Neural cell (in vitro differentiated cells): ENCODE measurements around the gene FUBP3. TPM values are rescaled to one million over a fixed set of nuclear protein-coding genes. Genes with fewer than 3 reads are reported as not detected.
A peak's percentile ranks its signal among the peaks of the same experiment; 100 is the strongest.

Experiments
- H2AFZ ChIP-seq: fragments of 200-600, 300-800 bp; sonication (generic), shearing (Covaris generic); 2 replicates; pipeline ENCODE4 v1.6.0; 2014; ENCODE audit warnings: low read depth, mild to moderate bottlenecking, antibody characterized with exemption, low read length, moderate library complexity
- H3F3A ChIP-seq: fragments of 200-600 bp; shearing (Covaris generic); 2 replicates; pipeline ENCODE4 v1.6.1; 2016; ENCODE audit warnings: mild to moderate bottlenecking, moderate library complexity, mixed read lengths, antibody characterized with exemption, low read length; ENCODE audit not compliant: insufficient read depth, poor library complexity, severe bottlenecking
- H3K27ac ChIP-seq: fragments of 200-600, 300-800 bp; sonication (generic), shearing (Covaris generic); 2 replicates; pipeline ENCODE4 v1.5.1; 2014; ENCODE audit warnings: mild to moderate bottlenecking, low read length, moderate library complexity
- H3K27me3 ChIP-seq: fragments of 300-800, 200-600 bp; sonication (generic), shearing (Covaris generic); 2 replicates; pipeline ENCODE4 v1.6.0; 2014; ENCODE audit warnings: mild to moderate bottlenecking, low read depth, low read length, moderate library complexity; ENCODE audit not compliant: insufficient read depth
- H3K36me3 ChIP-seq: fragments of 300-800, 200-600 bp; sonication (generic), shearing (Covaris generic); 2 replicates; pipeline ENCODE4 v1.5.1; 2014; ENCODE audit warnings: mild to moderate bottlenecking, antibody characterized with exemption, low read length, moderate library complexity; ENCODE audit not compliant: insufficient read depth
- H3K4me2 ChIP-seq: fragments of 300-800, 200-600 bp; sonication (generic), shearing (Covaris generic); 2 replicates; pipeline ENCODE4 v1.6.0; 2014; ENCODE audit warnings: mild to moderate bottlenecking, low read length
- H3K4me3 ChIP-seq: fragments of 300-800, 200-600 bp; sonication (generic), shearing (Covaris generic); 2 replicates; pipeline ENCODE4 v1.5.1; 2014; ENCODE audit warnings: mild to moderate bottlenecking, low read length, moderate library complexity
- H3K79me2 ChIP-seq: fragments of 200-600 bp; shearing (Covaris generic); replicated peaks from 2 replicates; pipeline ENCODE4 v1.6.0; 2014; ENCODE audit warnings: mild to moderate bottlenecking, low read length, moderate library complexity; ENCODE audit not compliant: insufficient read depth
- H3K9ac ChIP-seq: fragments of 300-800, 200-600 bp; sonication (generic), shearing (Covaris generic); 2 replicates; pipeline ENCODE4 v1.6.1; 2016; ENCODE audit warnings: mild to moderate bottlenecking, low read length, mixed read lengths
- H3K9me2 ChIP-seq: fragments of 200-600 bp; shearing (Covaris generic); 2 replicates; pipeline ENCODE4 v1.6.1; 2016; ENCODE audit warnings: mild to moderate bottlenecking, low read length, mixed read lengths; ENCODE audit not compliant: insufficient read depth
- H3K9me3 ChIP-seq: fragments of 200-600, 300-800 bp; sonication (generic), shearing (Covaris generic); 2 replicates; pipeline ENCODE4 v1.6.1; 2016; ENCODE audit warnings: mild to moderate bottlenecking, mixed run types, low read length, moderate library complexity, mixed read lengths
- H4K20me1 ChIP-seq: fragments of 200-600 bp; shearing (Covaris generic); 2 replicates; pipeline ENCODE4 v1.6.1; 2016; ENCODE audit warnings: mild to moderate bottlenecking, mixed run types; ENCODE audit not compliant: insufficient read depth
- EP300 ChIP-seq: fragments of 450-650 bp; conservative IDR thresholded peaks from 2 replicates; pipeline ENCODE4 v1.6.1; 2014; ENCODE audit warnings: antibody characterized with exemption, mild to moderate bottlenecking, moderate library complexity; ENCODE audit not compliant: poor library complexity, severe bottlenecking
- EZH2 ChIP-seq: fragments of 200-600, 300-800 bp; shearing (Covaris generic), sonication (generic); IDR thresholded peaks from 2 replicates; pipeline ENCODE4 v1.6.1; 2014; ENCODE audit warnings: antibody characterized with exemption, low read length, borderline replicate concordance, mild to moderate bottlenecking; ENCODE audit not compliant: insufficient read depth, poor library complexity, severe bottlenecking
- MXI1 ChIP-seq: fragments of 450-650 bp; conservative IDR thresholded peaks from 2 replicates; pipeline ENCODE4 v1.6.1; 2014; ENCODE audit warnings: antibody characterized with exemption, mild to moderate bottlenecking; ENCODE audit not compliant: poor library complexity, severe bottlenecking
- POLR2AphosphoS5 ChIP-seq: IDR thresholded peaks from 2 replicates; pipeline ENCODE4 v1.6.1; 2012
- RAD21 ChIP-seq: fragments of 450-650 bp; conservative IDR thresholded peaks from 2 replicates; pipeline ENCODE4 v1.6.1; 2014; ENCODE audit warnings: antibody characterized with exemption, mild to moderate bottlenecking, moderate library complexity
- SMC3 ChIP-seq: fragments of 450-650 bp; conservative IDR thresholded peaks from 2 replicates; pipeline ENCODE4 v1.6.1; 2014; ENCODE audit warnings: antibody characterized with exemption, mild to moderate bottlenecking, moderate library complexity; ENCODE audit not compliant: poor library complexity
- TAF1 ChIP-seq: IDR thresholded peaks from 2 replicates; pipeline ENCODE4 v1.6.1; 2012; ENCODE audit warnings: low read depth
- polyA plus RNA-seq: library from polyadenylated mRNA; depleted of rRNA; stranded (reverse); fragments of >200 nt; gene quantifications from 2 replicates; pipeline ENCODE4 v1.2.3, GENCODE V29; 2014
- TF ChIP-seq, protein P1 (sequence below): IDR thresholded peaks from 2 replicates; pipeline ENCODE4 v1.6.1; 2012; ENCODE audit warnings: borderline replicate concordance
- TF ChIP-seq, protein P2 (sequence below): fragments of 450-650 bp; IDR thresholded peaks from 2 replicates; pipeline ENCODE4 v1.5.1; 2014; ENCODE audit warnings: antibody characterized with exemption, mild to moderate bottlenecking, moderate library complexity; ENCODE audit not compliant: poor library complexity, severe bottlenecking

FUBP3 gene
- polyA plus RNA-seq, 1 donor from 2014 or later, result 70.5 TPM

DNA sequence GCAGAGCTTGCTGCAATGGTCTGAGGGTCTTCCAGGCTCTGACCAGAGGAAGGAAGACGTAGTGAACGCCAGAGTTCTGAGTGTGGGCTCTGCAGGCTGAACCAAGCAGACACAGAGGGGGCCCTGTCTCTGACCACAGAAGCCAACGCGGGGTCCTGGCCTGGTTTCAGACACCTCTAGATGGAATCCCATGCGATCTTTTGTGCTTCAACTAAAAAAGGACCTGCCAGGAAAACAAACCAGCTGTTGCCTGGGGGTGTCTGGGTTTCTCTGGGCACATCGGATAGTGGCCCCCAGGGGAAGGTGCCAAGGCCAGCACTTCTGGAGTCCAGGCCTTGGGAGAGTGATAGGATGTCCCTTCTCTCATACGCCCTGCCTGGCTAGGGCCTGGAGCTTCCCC, 97.9 kb downstream of the FUBP3 start:
- no peaks in the 10 kb centered on the region for H3F3A ChIP-seq
- H3K9me2 ChIP-seq, result no peaks in the 10 kb centered on the region
- TF ChIP-seq RAD21 (no peak), EZH2 (no peak), MXI1 (no peak), POLR2AphosphoS5 (no peak), EP300 (no peak), TAF1 (no peak), SMC3 (no peak)
- TF ChIP-seq, protein P1, sequence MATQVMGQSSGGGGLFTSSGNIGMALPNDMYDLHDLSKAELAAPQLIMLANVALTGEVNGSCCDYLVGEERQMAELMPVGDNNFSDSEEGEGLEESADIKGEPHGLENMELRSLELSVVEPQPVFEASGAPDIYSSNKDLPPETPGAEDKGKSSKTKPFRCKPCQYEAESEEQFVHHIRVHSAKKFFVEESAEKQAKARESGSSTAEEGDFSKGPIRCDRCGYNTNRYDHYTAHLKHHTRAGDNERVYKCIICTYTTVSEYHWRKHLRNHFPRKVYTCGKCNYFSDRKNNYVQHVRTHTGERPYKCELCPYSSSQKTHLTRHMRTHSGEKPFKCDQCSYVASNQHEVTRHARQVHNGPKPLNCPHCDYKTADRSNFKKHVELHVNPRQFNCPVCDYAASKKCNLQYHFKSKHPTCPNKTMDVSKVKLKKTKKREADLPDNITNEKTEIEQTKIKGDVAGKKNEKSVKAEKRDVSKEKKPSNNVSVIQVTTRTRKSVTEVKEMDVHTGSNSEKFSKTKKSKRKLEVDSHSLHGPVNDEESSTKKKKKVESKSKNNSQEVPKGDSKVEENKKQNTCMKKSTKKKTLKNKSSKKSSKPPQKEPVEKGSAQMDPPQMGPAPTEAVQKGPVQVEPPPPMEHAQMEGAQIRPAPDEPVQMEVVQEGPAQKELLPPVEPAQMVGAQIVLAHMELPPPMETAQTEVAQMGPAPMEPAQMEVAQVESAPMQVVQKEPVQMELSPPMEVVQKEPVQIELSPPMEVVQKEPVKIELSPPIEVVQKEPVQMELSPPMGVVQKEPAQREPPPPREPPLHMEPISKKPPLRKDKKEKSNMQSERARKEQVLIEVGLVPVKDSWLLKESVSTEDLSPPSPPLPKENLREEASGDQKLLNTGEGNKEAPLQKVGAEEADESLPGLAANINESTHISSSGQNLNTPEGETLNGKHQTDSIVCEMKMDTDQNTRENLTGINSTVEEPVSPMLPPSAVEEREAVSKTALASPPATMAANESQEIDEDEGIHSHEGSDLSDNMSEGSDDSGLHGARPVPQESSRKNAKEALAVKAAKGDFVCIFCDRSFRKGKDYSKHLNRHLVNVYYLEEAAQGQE, result no peak
- TF ChIP-seq, protein P2, sequence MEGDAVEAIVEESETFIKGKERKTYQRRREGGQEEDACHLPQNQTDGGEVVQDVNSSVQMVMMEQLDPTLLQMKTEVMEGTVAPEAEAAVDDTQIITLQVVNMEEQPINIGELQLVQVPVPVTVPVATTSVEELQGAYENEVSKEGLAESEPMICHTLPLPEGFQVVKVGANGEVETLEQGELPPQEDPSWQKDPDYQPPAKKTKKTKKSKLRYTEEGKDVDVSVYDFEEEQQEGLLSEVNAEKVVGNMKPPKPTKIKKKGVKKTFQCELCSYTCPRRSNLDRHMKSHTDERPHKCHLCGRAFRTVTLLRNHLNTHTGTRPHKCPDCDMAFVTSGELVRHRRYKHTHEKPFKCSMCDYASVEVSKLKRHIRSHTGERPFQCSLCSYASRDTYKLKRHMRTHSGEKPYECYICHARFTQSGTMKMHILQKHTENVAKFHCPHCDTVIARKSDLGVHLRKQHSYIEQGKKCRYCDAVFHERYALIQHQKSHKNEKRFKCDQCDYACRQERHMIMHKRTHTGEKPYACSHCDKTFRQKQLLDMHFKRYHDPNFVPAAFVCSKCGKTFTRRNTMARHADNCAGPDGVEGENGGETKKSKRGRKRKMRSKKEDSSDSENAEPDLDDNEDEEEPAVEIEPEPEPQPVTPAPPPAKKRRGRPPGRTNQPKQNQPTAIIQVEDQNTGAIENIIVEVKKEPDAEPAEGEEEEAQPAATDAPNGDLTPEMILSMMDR, result no peak
- peaks cover 3% of the 10 kb centered on the region for H3K27me3 ChIP-seq
- H3K27ac ChIP-seq, result no peak overlapping the region
- H3K4me3 ChIP-seq, result no peak overlapping the region
- H4K20me1 ChIP-seq, result no peaks in the 10 kb centered on the region
- no peaks in the 10 kb centered on the region for H3K36me3 ChIP-seq
- no peaks in the 10 kb centered on the region for H3K79me2 ChIP-seq
- no peaks in the 10 kb centered on the region for H3K9me3 ChIP-seq
- H2AFZ ChIP-seq, result no peak overlapping the region
- H3K9ac ChIP-seq, result no peak overlapping the region
- H3K4me2 ChIP-seq, result no peak overlapping the region

DNA sequence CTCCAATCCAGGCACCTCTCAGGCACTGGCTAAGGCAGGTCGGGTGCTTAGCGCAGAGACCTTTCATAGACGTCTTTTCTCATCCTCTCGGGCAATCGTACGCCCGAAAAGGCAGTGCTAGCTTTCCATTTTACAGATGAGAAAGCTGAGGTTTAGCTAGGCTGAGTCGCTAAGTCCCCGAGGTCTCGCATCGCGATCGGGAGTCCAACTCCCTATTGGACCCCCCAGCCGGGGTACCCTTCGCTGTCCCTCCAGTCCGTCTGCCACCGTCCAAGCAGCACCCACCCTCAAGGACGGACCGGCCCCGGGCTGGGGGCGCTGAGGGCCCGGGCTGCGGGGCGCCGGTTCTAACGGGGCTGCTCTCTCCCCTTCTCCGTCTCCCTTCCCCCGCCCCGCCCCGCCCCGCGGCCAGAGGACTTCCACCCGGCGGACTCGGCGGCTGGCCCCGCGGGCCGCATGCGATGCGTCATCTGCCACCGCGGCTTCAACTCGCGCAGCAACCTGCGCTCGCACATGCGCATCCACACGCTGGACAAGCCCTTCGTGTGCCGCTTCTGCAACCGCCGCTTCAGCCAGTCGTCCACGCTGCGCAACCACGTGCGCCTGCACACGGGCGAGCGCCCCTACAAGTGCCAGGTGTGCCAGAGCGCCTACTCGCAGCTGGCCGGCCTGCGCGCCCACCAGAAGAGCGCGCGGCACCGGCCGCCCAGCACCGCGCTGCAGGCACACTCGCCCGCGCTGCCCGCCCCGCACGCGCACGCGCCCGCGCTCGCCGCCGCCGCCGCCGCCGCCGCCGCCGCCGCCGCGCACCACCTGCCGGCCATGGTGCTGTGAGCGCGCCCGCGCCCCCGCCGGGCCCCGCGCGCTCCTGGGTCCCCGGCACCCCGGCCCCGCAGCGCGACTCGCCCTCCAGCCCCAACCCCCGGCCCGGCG, 101.7 kb downstream of the FUBP3 start:
- H3K4me3 ChIP-seq, result peak overlapping the region; percentile 74
- no peaks in the 10 kb centered on the region for H3K9me2 ChIP-seq
- no peak overlapping the region for H3K27ac ChIP-seq
- peaks cover 3% of the 10 kb centered on the region for H3K27me3 ChIP-seq
- H3K79me2 ChIP-seq, result no peaks in the 10 kb centered on the region
- no peaks in the 10 kb centered on the region for H3K36me3 ChIP-seq
- TF ChIP-seq EZH2 (no peak), RAD21 (peak; percentile 18), SMC3 (no peak), MXI1 (peak; percentile 92), POLR2AphosphoS5 (peak; percentile 40), TAF1 (no peak), EP300 (no peak)
- TF ChIP-seq, protein P1, result no peak
- TF ChIP-seq, protein P2, result no peak
- H3K9me3 ChIP-seq, result peaks cover 5% of the 10 kb centered on the region
- H4K20me1 ChIP-seq, result no peaks in the 10 kb centered on the region
- no peak overlapping the region for H3K4me2 ChIP-seq
- peak overlapping the region; percentile 65 for H3K9ac ChIP-seq
- no peaks in the 10 kb centered on the region for H3F3A ChIP-seq
- H2AFZ ChIP-seq, result peak overlapping the region; percentile 30
